Thoracic aorta (tissue), 2 donors: ENCODE measurements around the gene GMEB2. TPM values are rescaled to one million over a fixed set of nuclear protein-coding genes. Genes with fewer than 3 reads are reported as not detected.
"Not testable (repeated sequence)": the region's sequence is repeated elsewhere in the genome, so short reads cannot be mapped to it uniquely, and the experiment has no call there.

ENCODE experiments used
- ATAC-seq: fragments of 150-250 bp; one replicate; pipeline ENCODE4 v1.8.0; 2017; ENCODE audit warnings: low read depth; ENCODE audit not compliant: insufficient number of reproducible peaks, low FRiP score
- DNase-seq: peaks from one replicate; pipeline ENCODE4 v3.0.0-alpha.2; 2020; ENCODE audit warnings: low spot score
- H3K27ac ChIP-seq, 2 donors: fragments of 200-600 bp; sonication (generic); 1 replicate in 1 of 2; 2 replicates in 1 of 2; pipeline ENCODE4 v1.5.1; 2016; ENCODE audit warnings: mild to moderate bottlenecking in 2 of 2, moderate library complexity in 2 of 2
- H3K27me3 ChIP-seq: fragments of 200-600 bp; sonication (generic); replicated peaks from 2 replicates; pipeline ENCODE4 v1.6.0; 2016; ENCODE audit warnings: mild to moderate bottlenecking; ENCODE audit not compliant: insufficient read depth
- H3K36me3 ChIP-seq: fragments of 200-600 bp; sonication (generic); one replicate; pipeline ENCODE4 v1.5.1; 2016
- H3K4me1 ChIP-seq, 2 donors: fragments of 200-600 bp; sonication (generic); 1 replicate in 1 of 2; 2 replicates in 1 of 2; pipeline versions ENCODE4 v1.5.1 to v1.6.0; 2016; ENCODE audit warnings: low read depth in 2 of 2, mild to moderate bottlenecking in 1 of 2; ENCODE audit not compliant: control insufficient read depth in 1 of 2
- H3K4me3 ChIP-seq: fragments of 200-600 bp; sonication (generic); 2 replicates; pipeline ENCODE4 v1.5.1; 2016; ENCODE audit warnings: mild to moderate bottlenecking
- H3K9me3 ChIP-seq: fragments of 200-600 bp; sonication (generic); 2 replicates; pipeline ENCODE4 v1.5.1; 2016
- total RNA-seq, 2 donors: library from RNA; depleted of rRNA; stranded (reverse); fragments of >200 nt; gene quantifications; one replicate each; pipeline versions ENCODE4 v1.1.0 to v1.2.3, GENCODE V29; 2016
- TF ChIP-seq, protein P1 (sequence below): fragments of 200-600 bp; sonication (generic); IDR thresholded peaks from one replicate; pipeline ENCODE4 v1.5.1; 2019; ENCODE audit warnings: antibody characterized with exemption

Gene GMEB2
- total RNA-seq, 2 donors from 2014 or later = 10.0 to 14.7 TPM

DNA sequence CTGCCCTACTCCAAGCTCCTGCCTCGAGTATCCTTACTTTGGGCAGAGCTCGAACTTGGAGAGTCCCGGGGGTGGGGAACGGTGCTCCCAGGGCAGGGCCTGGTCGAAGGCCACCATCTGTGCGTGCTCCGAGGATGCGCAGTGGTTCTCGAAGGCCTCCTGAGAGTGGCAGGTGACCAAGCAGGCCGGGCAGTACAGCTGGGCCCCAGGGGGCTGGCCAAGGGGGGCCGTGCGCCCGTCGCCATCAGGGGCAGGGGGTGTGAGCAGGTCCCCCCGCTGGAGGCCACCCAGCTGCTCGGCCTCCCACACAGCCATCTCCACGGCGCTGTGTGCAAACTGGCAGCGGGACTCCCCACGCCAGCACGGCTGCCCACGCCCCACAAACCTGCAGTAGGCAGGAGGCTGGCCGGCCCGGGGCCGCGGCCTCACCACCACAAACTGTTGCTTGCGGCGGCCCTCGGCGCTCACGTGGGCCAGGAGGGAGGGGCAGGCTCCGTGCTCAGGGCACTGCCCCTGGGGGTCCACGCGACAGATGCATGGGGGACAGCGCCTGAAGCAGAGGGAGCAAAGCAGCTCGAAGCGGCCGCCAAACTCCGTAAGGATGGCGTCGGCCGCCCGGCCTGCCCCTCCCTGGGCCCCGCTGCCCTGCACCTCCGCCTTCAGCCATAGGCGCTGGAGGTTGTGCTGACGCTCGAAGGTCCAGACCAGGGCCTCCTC, 54.7 kb downstream of the GMEB2 start:
- Histone ChIP-seq H3K27me3 (no peaks in the 10 kb centered on the region), H3K4me1 (peaks cover 5 to 11% of the 10 kb centered on the region in 2 donors), H3K36me3 (no peaks in the 10 kb centered on the region), H3K4me3 (no peak overlapping the region), H3K27ac (no peak overlapping the region), H3K9me3 (no peaks in the 10 kb centered on the region)
- DNase-seq = no peak
- TF ChIP-seq, protein P1, sequence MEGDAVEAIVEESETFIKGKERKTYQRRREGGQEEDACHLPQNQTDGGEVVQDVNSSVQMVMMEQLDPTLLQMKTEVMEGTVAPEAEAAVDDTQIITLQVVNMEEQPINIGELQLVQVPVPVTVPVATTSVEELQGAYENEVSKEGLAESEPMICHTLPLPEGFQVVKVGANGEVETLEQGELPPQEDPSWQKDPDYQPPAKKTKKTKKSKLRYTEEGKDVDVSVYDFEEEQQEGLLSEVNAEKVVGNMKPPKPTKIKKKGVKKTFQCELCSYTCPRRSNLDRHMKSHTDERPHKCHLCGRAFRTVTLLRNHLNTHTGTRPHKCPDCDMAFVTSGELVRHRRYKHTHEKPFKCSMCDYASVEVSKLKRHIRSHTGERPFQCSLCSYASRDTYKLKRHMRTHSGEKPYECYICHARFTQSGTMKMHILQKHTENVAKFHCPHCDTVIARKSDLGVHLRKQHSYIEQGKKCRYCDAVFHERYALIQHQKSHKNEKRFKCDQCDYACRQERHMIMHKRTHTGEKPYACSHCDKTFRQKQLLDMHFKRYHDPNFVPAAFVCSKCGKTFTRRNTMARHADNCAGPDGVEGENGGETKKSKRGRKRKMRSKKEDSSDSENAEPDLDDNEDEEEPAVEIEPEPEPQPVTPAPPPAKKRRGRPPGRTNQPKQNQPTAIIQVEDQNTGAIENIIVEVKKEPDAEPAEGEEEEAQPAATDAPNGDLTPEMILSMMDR = no peak
- ATAC-seq = no peak

DNA sequence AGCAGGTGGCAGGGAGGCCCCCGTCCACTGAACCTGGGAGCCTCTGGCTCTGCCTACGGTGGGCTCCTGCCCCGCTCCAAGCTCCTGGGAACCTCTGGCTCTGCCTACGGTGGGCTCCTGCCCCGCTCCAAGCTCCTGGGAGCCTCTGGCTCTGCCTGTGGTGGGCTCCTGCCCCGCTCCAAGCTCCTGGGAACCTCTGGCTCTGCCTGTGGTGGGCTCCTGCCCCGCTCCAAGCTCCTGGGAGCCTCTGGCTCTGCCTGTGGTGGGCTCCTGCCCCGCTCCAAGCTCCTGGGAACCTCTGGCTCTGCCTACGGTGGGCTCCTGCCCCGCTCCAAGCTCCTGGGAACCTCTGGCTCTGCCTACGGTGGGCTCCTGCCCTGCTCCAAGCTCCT, 55.8 kb downstream of the GMEB2 start:
- not testable (repeated sequence) for H3K36me3 ChIP-seq, ATAC-seq, DNase-seq

DNA sequence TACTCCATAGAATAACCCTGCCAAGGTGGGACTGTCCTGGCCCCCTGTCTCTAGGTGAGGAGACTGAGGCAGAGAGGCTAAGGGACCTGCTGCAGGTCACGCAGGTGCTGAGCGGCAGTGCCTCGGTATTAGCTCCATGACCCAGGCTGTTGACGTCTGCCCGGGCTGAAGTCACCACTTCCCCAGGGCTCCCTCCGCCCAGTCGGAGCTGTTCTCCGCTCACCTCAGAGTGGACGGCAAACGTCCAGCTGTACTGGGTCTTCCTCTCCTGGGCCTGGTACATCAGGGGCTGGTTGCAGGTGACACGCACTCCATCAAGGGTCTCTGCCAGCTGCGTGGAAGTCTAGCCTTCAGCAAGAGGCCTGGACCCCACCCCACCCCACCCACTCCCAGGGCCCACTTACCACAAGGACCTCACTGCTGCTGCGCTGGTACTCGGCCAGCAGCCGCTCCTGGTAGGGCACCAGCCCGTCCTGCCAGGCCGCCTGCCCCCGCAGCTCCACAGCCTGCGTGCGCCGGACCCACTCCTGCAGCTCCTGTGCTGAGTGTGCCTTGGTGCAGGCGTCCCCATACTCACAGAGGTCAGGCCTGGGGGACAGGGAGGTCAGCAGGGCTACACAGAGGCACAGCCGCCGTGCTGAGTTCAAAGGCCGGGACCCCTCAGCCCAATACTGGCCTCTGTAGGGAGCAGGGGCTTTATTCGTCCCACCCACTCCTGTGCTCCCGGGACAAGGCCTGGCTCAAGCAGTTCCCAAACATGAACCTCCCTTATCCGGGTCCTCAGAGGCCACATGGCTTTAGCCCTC, 56.4 kb downstream of the GMEB2 start:
- Histone ChIP-seq H3K36me3 (no peaks in the 10 kb centered on the region), H3K27ac (no peak overlapping the region), H3K9me3 (no peaks in the 10 kb centered on the region), H3K27me3 (no peaks in the 10 kb centered on the region), H3K4me1 (peaks cover 5 to 11% of the 10 kb centered on the region in 2 donors), H3K4me3 (no peak overlapping the region)
- no peak for DNase-seq
- ATAC-seq = no peak
- TF ChIP-seq, protein P1 = no peak

More for the DNA sequence above, 55.8 kb downstream of the GMEB2 start:
- H3K27me3 ChIP-seq, H3K27ac ChIP-seq, H3K4me3 ChIP-seq, H3K9me3 ChIP-seq: not testable (repeated sequence)
- H3K4me1 ChIP-seq = peaks cover 5 to 11% of the 10 kb centered on the region in 2 donors

DNA sequence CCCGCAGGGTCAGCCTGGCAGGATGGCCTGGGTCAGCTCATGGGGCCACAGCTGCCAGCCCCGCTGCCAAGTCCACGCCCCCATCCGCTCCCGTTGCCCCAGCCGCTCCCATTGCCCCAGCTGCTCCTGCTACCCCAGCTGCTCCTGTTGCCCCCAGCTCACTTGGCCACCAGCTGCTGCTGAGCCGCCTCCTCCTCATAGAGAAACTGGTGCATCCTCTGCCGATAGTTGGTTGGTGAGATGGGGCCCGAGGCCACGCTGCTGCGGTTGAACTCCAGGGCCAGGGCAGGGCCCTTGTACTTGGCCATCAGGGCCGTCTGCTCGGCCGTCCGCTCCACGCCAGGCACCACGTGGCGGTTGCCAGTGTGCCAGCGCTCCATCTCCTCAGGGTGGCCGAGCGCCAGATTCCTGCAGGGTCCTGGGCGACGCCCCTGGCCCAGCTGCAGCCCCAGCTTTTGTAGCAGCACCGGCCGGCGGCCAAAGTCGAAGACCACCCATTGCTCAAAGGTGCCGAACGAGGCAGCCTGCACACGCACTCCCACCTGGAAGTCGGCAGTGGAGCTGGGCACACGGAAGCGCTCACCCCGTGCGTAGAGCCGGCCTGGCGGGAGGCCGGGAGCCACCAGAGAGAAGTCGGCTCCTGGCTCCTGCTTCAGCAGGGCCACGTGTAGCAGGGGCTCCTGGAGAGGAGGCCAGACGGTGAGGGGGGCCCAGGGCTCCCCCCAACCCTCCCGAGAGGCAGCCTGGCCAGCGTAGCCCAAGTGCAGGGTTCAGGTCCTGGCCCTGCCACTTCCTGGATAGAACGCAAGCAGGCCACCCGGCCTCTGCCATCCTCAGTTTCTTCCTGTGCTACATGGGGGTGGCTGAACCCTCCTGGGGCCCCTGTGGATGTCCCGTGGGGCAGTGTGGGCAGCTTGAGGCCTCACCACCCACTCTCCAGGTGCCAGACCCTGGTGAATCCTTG, 57.6 kb downstream of the GMEB2 start:
- no peak overlapping the region for H3K4me3 ChIP-seq
- ATAC-seq (no peak), DNase-seq (no peak)
- TF ChIP-seq, protein P1 = no peak
- H3K27ac ChIP-seq = no peak overlapping the region
- H3K9me3 ChIP-seq = no peaks in the 10 kb centered on the region
- H3K27me3 ChIP-seq = no peaks in the 10 kb centered on the region
- peaks cover 5 to 11% of the 10 kb centered on the region in 2 donors for H3K4me1 ChIP-seq
- peaks cover 5% of the 10 kb centered on the region for H3K36me3 ChIP-seq

DNA sequence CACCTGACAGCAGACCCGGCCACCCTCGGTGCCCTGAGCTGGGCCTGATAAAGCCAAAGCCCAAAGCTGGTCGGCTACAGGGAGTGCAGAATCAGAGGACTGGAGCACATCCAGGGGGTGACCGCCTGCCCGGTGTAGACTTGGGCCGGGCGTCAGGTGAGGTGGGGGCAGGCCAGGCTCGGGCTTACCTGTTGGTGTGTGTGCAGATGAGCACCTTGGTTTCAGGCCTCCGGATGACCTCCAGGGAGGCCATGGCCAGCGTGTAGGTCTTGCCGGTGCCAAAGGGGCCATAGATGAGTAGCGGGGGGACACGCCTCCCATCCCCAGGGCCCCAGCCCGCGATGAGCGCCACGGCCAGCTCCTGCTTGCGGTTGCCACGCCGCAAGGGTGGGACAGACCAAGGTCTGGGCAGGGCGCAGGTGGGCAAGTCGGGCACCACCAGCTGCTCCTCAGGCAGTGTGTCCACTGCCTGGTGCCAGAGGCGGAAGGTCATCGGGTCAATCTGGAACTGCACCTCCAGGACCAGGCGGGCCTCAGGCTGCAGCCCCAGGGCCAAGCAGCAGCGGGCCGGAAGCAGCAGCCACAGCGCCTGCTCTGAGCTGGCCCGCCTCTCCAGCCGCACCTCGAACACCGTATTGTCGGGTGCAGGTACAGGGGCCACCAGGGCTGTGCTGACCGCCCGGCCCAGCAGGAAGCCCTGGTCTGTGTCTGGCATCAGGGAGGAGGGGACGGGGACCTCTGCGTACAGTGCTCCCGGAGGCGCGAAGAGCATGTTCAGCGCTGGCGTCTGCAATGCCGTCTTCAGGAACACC, 58.5 kb downstream of the GMEB2 start:
- Histone ChIP-seq H3K9me3 (no peaks in the 10 kb centered on the region), H3K4me3 (peak overlapping the region; percentile 30), H3K4me1 (peaks cover 3 to 8% of the 10 kb centered on the region in 2 donors), H3K36me3 (peaks cover 5% of the 10 kb centered on the region), H3K27me3 (no peaks in the 10 kb centered on the region), H3K27ac (no peak overlapping the region)
- DNase-seq (no peak), ATAC-seq (no peak)
- TF ChIP-seq, protein P1 = no peak
